Stimulated activated CD8-positive, alpha-beta memory T cell treated with anti-CD3 and anti-CD28 coated beads, Interleukin-12 subunit alpha, Interleukin-12 subunit beta, amount 100 ng/mL, for 24 hours (primary cell): ENCODE results near the gene NOSIP.

Experiments used
- DNase-seq: peaks from one replicate; pipeline ENCODE4 v3.0.0-alpha.2; 2020; ENCODE audit errors: extremely low read depth

The NOSIP gene

GRCh38 chr19:49573009-49573408, 7.3 kb downstream of the NOSIP start:
- no peak for DNase-seq

DNA sequence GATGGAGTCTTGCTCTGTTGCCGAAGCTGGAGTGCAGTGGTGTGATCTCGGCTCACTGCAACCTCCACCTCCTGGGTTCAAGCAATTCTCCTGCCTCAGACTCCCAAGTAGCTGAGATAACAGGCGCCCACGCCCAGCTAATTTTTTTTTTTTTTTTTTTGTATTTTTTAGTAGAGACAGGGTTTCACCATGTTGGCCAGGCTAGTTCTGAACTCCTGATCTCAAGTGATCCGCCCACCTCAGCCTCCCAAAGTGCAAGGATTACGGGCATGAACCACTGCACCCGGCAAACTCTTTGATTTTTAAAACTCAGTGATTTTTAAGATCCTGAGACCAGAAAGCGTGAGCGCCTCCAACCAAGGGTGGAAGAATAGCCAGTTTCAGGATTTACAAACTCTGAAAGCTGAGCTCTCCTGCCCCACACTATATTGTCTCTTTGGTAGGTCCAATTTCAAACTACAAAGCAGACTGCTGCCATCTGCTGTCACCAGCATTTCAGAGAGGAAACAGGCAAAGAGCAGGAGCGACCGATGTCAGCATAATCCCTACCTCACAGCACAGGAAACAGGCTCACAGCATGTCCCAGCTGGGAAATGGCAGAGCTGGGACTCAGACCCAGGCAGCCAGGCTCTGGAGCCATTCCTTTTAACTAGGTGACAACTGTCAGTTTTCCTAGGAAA, 9.2 kb downstream of the NOSIP start:
- no peak for DNase-seq

GRCh38 chr19:49570138-49570856, 10.1 kb downstream of the NOSIP start:
- DNase-seq = no peak

DNA sequence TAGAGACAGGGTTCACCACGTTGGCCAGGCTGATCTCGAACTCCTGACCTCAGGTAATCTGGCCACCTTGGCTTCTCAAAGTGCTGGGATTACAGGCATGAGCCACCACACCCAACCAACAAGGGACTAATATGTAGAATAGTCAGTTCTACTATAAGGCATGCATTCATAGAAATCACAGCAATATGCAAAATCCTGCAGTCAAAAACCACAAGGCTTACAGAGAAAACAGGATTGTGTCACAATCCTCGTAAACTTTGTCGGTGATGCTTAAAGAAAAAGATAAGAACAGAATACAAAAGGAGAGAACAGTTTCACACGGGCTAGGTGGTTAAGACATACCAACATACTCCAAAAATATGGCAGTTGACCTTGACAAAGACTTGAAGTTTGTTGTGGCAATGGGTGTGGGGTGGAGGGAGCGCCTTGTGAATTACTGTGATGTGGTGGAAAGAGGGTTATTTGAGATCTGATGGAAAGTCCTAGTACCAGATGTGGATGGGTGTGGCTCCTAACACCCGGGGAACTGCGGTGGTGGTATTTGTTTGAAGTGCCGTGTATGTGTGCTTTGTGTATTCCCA, 12.4 kb downstream of the NOSIP start:
- DNase-seq = no peak

DNA sequence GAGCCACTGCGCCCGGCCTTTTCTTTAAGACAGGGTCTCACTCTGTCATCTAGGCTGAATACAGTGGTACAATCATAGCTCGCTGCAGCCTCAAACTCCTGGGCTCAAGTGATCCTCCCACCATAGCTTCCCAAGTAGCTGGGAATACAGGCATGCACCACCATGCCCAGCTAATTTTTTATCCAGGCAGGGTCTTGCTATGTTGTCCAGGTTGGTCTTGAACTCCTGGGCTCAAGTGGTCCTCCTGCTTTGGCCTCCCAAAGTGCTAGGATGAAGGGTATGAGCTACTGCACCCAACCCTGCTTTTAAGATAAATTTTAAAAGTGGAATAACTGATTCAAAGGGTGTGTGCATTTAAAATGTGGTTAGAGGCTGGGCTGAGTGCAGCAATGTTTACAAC, 14.1 kb downstream of the NOSIP start:
- DNase-seq = no peak

DNA sequence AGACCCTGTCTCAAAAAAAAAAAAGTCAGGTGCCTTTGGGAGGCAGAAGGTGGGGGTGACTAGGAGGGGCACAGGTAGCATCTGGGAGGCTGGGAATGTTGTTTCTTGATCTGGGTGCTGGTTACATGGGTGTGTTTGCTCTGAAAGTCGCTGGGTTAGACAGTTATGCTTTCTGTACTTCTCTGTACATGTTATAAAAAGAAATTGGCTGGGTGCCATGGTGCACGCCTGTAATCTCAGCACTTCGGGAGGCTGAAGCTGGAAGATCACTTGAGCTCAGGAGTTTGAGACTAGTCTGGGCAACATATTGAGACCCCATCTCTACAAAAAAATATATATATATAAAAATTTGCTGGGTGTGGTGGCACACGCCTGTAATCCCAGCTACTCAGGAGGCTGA, 15.1 kb downstream of the NOSIP start:
- no peak for DNase-seq

- DNase-seq = no peak
Observed at GRCh38 chr19:49564616-49565045, 15.7 kb downstream of the NOSIP start.

- DNase-seq = no peak
Observed at GRCh38 chr19:49560358-49560900, 19.9 kb downstream of the NOSIP start.

DNA sequence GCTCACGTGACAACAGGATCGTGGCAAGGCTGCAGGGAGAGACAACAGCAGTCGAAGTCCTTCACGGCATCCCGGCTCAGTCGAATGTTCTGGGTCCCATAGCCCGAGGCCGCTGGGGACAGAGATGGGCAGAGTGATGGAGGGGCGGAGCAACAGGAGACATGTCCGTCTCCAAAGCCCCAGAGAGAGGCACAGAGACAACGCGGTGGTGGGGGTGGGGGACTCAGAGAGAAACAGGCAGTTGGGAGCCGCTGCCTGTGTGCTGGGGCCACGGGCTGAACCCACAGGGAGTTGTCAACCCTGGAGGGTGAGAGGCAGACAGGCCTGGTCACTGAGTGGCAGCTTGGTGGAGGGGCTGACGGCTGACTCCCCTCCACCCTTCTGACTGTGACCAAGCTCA, 20.4 kb downstream of the NOSIP start:
- DNase-seq = no peak

- no peak for DNase-seq
Observed at GRCh38 chr19:49559443-49559842, 20.9 kb downstream of the NOSIP start.

DNA sequence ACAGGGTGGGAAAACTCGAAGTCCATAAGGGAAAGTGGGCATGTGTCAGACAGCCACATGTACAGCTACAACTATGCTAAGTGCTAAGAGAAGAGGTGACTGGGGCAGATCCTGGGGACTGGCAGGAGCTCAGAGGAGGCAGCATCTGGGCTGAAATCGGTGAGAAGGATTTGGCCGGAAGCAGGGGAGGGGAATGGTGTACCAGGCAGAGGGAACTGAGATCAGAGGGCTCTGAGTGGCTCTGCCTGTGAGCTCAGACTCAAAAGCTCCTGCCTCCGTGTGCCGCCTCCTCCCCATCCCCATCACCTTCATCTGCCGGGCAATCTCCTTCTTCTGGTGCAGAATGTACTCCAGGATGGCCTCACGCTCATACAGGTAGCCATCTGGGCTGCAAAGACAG, 21.8 kb downstream of the NOSIP start:
- no peak for DNase-seq

DNA sequence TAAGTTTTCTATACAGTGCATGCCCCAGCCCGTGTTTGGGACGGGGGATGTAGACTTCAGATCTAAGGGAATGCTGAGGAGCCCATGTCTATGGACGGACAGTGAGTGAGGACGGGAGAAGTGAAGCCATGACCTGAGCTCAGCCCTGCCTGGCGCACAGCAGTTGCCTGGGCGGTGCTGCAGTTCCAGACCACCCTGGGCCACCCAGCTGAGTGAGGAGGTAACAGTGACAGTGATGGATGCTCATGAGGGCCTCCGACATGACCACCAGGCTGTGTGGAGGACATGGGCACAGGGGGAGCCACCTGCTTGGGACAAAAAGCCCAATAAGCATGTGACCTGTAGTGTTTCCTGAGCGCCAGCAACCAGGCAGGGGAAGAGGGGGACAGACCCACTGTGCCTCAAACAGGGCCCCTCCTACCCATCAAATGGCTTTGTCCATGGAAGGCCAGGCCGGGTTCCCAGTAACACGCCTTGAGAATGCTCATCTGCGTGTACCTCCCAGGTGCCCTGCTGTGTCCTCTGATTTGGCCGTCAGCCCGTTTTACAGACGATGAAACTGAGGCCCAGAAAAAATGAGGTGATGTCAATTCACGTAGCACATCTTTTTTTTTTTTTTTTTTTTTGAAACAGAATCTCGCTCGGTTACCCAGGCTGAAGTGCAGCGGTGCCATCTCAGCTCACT, 22.6 kb downstream of the NOSIP start:
- DNase-seq = no peak

DNA sequence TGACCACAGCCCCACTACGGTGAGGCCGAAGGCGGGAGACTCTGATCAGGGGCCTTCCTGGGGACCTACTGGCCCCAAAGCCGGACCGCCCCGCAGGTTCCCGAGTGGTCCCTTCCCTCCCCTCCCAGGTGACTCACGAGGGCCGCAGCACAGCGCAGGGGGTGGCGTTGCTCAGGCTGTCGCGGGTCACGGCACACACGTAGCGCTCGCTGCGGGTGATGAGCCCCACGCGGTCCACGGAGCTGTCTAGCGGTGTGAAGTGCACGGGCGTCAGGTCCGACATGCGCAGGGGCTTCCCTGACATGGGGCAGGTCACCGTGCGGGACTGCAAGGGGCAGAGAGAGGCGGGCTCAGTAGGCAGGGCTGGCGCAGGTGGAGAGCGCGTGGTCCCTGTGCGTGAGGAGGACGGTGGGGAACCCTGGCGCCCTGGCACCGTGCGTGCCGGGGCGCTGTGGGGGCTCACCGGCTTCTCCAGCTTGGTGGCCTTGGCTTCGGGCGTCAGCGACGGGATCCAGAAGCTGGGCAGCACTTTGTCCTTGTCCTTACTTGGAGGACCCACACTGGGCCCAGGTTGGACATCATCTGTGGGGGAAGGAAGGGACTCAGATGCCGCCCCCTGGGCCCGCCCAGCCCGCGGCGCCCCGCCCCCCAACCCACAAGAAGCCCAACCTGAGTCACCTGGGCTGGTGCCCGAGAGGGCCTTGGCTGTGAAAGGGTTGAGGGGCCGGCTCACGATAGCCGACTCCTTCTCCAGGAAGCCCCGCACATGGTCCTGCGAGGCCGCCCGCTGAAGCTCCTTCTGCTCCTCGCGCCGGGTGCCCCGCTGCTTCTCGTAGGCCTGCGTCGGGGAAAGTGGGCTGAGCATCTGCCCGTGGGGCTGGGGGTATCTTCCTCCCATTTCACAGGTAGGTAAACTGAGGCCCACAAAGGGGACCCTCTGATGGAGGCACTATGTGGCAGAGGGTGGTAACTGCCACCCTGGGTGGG, 23.7 kb downstream of the NOSIP start:
- no peak for DNase-seq

DNA sequence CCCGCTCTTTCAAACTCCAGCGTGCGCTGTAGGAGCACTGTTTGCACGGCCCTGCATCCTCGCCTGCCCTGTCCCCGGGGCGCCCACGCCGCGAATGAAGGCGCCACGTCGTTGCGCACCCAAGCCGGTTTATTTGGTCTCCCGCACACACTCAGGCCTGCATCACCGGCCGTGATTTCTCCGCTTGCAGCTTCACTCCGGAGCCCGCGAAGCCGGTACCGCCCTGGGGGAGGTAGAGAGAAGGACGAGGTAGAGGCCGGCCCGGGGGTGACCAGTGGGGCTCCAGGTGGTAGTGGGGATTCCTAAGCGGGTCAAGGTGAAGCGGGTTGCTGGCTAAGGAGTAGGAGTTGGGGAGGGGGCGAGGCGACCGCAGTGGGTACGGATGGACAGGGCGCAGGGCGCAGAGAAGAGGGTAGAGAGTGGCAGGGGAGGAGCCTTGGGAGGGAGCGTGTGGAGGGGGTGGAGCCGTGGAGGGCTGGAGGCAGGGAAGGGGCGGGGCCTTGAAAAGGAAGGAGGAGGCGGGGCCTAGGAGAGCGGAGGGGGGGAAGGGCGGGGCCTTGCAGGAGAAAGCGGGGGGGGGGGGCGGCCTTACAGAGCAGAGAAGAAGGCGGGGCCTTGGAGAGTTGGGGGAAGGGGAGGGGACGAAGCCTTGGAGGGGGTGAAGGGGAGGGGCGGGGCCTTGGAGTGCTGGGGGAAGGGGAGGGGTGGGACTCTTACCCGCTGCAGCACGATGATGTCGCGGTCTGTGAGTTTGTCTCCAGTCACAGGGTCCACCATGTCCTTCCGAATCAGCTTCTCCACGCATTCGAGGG, 24.6 kb downstream of the NOSIP start:
- peak; percentile 57 for DNase-seq

DNA sequence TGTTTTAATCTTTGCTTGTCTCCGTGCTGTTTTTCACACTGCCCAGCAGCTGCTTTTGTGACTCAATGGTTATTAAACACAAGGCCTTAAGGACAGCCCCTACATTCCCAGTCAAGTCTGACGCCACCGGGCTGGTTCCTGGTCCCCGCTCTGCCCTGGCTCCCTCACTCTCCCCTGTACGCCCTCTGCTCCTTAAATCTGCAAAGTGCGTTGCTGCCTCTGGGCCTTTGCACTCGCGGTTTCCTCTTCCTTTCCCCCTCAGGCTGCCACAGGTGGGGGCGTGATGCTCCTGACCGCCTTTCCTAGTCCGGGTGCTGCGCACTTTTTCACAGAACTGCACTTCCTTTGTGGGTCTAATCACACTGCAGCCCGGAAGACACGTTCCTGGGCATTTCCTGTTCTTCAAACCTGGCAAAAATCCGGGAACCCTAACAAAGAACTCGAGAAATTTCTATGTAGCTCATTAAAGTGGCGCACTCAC, 25.6 kb downstream of the NOSIP start:
- no peak for DNase-seq

DNA sequence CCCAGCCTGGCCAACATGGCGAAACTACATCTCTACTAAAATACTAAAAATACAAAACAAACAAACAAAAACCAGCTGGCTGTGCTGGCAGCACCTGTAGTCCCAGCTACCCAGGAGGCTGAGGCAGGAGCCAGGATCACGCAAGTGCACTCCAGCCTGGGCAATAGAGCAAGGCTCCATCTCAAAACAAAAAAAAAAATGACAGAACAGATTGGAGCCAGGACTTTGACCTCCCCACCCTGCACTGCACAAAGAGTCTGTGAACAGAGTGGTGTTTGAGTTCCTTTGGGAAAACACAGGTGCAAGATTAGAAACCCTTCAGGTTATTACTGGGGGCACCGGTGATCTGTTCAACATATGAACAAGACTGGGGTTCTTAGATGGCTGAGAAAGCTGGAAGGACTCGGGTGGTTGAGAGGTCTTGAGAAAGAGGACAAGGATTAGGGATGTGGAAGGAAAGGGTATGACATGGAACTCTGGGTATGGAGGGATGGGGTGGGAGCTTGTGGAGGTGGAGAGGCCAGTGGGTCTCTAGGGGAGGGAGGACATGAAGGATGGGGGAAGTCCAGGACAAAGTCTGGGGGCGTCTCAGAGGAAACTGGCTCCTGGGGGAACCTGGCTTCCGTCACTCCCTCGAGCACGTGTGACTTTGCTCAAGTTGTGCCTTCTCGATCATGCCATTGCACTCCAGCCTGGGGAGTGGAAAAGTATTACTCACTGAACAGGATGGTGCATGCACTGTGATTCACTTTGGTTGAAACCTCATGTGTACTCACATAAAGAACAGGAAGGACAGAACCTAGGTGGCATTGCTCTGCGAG, 26.7 kb downstream of the NOSIP start:
- DNase-seq = no peak

- no peak for DNase-seq
Observed at GRCh38 chr19:49552749-49553148, 27.6 kb downstream of the NOSIP start.

DNA sequence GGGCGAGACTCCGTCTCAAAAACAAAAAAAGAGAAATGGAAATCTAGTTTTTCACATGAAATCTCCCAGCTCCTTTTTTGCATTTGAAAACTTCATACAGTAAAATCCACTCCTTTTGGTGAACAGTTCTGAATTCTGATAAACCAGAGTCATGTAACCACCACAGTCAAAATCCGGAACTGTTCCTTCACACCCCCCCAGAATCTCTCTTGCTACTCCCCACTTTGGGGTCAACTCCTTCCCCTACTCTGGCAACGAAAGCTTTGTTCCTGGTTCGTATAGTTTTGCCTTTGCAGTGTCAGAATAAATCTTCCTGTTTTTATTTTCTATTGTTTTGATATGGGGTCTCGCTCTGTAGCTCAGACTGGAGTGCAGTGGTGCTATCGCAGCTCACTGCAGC, 28.8 kb downstream of the NOSIP start:
- DNase-seq = no peak

DNA sequence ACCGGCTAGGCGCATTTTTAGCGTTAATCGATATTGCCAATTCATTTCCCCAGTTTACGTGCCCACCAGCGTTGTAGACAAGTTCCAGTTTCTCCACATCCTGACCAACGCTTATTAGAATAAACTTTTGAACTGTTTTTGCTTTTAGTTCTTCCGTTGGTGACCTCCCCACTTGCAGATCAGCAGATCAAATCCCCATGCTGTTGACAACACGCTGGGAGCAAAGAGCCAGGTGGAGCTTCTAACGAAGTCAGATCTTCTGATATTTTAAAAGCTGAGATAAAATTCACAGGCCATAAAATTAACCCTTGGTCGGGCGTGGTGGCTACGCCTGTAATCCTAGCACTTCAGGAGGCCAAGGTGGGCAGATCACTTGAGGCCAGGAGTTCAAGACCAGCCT, 31.3 kb downstream of the NOSIP start:
- DNase-seq = no peak
